Activated CD8-positive, alpha-beta memory T cell treated with anti-CD3 and anti-CD28 coated beads for 48 hours (primary cell): ENCODE measurements around the gene MCF2.

Experiments
- DNase-seq, 3 experiments: peaks; one replicate each; pipeline ENCODE4 v3.0.0-alpha.2; 2020; ENCODE audit warnings: low read depth in 2 of 3, low spot score in 2 of 3

The MCF2 gene

GRCh38 chrX:139639253-139639652 lies 68.7 kb downstream of the MCF2 start:
- DNase-seq, result no peak

- no peak for DNase-seq
Observed at GRCh38 chrX:139600105-139600504, 107.9 kb downstream of the MCF2 start.

- no peak for DNase-seq
Observed at GRCh38 chrX:139596068-139596467, 111.9 kb downstream of the MCF2 start.

DNA sequence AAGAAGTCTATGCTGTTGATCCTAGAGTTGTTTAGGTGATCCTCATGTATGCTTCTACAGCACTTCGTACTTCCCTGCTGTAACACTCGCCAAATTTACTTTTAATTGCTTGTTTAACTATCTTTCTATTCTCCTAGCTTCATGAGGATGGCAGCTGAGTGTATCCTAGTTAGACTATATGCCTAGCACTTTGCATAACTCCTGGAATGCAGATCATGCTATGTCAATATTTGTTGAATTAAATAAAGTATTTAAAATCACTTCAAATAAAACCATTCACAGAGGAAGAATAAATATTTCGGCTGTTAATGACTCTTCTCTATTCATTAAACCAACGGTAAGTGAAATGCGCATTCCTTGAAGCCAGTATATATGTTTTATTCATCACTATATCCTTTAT lies 122.4 kb downstream of the MCF2 start:
- DNase-seq, result no peak

DNA sequence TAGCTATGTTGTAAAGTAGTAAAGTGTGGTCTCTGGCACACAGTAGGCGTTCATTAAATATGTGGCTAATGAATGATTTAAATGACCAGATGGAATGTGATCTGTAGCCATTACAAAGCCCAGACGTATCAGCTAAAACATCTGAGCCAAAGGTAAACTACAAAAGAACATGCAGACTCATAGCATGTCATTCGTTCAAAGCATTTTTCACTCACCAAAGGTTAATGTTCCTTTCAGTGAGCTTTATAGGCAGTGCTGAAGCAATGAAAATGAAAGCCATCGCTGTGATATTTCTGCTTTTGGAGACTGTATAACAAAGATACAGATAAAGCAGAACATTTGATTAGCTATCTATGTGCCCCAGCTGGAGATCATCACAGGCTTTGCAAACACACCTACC lies 126.9 kb downstream of the MCF2 start:
- no peak for DNase-seq

DNA sequence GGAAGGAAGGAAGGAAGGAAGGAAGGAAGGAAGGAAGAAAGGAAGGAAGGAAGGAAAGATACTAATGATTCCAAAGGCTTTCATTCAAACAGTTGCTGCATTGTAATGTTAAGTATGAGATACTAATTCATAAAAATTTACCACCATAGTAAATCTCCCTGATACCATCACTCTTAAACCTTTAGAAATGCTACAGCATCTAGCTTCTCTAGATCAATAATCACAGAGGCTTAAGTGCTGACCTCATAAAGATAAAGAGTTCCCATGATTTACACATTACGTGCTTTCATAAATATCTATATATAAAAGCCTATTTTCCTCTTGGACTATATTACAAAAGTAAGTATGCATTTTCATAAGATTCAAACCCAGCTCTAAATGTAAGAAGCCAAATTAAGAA lies 141.0 kb downstream of the MCF2 start:
- DNase-seq, result no peak

- DNase-seq, result no peak
Observed at GRCh38 chrX:139563251-139563650, 144.7 kb downstream of the MCF2 start.

DNA sequence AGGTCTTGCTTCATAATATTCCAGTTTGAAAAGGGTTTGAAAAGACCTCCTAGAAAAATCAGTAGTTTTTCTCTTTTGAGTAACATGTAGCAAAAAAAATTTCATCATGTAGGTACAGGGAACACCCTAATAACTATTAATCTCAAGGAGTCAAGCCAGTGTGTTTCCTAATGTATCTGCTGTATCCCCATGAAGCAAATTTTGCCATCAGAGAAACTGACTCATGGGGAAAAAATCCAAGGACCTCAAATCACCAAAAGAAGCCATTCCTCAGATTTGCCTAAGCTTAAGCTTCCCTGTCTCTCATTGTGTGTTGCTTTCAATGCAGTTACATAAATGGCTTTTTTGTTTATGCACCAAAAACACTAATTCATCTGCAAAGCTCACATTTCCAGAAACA lies 147.7 kb downstream of the MCF2 start:
- DNase-seq, result no peak

DNA sequence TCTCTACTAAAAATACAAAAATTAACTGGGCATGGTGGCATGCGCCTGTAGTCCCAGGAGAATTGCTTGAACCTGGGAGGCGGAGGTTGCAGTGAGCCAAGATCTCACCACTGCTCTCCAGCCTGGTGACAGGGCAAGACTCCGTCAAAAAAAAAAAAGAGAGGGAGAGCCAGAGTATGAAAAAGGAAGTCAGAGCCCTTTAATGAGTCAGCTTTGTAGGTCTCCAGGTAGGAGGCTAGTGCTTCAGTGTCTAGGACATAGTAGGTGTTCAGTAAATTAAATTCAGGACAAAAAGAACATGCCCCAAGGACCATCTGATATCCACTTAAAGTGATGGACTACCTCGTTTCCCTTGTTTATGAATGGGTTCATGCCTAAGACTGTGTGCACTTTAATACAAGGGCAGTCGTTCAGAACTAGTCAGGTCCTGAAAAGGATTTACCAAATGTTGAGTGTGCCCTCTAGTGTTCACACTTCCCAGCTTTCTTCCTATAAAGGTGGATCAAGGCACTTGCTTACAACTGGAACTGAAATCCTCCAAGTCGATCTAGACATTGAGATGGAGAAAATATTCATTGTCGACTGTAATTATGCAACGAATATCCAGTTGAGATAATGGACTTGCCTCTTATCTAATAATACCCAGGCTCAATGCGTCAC lies 148.5 kb downstream of the MCF2 start:
- DNase-seq, result no peak

DNA sequence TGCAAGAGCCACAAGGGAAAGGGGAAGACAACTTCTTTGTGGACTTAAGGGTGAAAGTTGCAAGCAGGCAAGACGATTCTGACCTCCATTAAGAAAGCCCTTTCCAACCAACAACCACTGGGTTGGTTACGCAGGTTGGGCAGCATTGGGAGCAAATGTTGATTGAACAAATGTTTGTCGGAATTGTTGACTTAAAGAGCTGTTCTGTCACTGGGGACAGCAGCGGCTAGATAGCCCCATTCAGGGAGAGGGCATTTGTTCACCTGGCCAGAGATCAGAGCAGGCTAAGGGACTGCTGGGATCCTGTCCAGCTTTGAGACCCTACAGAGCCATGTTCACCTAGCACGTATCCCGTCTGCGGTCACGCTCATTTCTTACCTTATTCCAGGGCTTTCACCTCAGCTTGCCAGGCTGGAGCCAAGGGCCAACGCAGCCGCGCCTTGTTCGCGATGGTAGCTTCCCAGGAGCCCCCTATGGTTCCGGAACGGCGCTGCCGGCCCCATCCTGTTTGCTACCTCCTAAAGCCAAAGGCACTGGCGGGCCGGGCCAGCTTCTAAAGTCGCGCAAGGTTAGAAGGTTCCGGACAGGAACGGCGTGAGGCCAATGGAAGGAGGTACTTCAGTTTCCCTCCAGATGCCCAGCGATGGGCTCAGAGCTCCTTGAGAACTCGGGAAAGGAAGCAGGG lies 152.8 kb downstream of the MCF2 start:
- no peak for DNase-seq

GRCh38 chrX:139554376-139554775 lies 153.6 kb downstream of the MCF2 start:
- DNase-seq, result no peak

- no peak for DNase-seq
Observed at GRCh38 chrX:139544591-139544990, 163.4 kb downstream of the MCF2 start.

GRCh38 chrX:139543920-139544319 lies 164.0 kb downstream of the MCF2 start:
- no peak for DNase-seq

DNA sequence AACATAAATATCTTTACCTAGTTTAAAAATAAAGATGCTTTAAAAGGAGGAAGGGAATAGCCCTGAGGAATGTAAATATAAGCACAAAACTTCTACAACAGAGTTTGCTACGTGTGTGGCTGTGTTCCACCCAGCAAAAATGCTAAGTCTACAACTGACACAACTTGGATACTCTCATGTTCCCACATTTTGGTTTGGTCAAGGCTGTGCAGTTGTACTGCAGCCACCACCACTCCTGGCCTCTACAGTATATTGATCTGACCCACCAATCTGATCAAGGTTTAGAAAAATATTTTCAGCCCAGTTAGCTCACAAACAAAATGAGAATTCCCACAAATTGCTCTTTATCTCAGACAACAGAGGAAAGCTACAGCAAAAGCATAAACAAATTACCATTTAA lies 165.3 kb downstream of the MCF2 start:
- DNase-seq, result no peak

DNA sequence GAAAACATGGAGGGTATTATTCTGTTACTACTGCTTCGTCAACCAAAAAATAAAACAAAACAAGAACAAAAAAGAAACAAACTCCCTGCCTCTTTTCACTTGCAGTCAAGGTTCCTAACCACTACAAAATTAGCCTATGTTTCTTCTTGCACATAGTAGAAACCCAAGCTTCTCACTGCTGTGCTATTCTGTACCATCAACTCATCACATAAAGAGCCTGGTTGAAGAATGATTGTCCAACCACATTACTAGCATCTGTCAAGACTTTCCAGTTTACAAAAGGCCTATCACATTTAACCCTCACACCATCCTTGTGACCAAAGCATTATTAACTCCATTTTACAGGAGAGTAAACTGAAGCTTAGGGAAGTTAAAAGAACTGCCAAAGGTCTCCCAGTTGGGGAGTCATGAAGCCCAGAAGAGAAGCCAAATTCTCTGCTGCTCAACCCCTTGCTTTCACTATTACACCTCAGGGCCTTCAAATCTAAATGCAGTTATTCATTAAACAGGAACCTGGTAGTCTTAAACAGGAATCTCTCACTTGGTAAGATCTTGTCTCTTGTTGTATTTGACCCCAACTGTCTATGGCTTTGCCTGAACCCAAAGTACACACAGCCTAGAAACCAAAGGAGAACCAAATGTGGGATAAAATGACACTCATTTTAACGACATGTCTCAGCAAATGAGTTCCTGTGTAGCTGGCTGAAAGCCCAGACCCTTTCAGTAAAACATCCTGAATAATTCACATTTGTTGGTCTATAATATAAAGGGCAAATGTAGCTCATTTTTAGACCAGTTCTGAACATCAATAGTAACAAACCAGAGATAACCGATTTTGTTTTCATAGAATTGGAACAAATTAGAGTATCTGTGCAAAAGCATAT lies 168.8 kb downstream of the MCF2 start:
- DNase-seq, result no peak

- no peak for DNase-seq
Observed at GRCh38 chrX:139533444-139533843, 174.5 kb downstream of the MCF2 start.

GRCh38 chrX:139532834-139533233 lies 175.1 kb downstream of the MCF2 start:
- DNase-seq, result no peak
